ENCODE measurements around the gene TRIM21. TPM values are rescaled to one million over a fixed set of nuclear protein-coding genes. Genes with fewer than 3 reads are reported as not detected.

TRIM21 gene
- total RNA-seq, 1 experiment from 2014 or later = 7.6 TPM

- TF ChIP-seq REST (IDR thresholded peaks at IDR 0.05; ENCODE audit: low read depth) = no peak
- no peak for TF ChIP-seq EZH2phosphoT487 (IDR thresholded peaks at IDR 0.05; ENCODE audit: borderline replicate concordance)
- TF ChIP-seq EGR1 (IDR thresholded peaks at IDR 0.05; ENCODE audit: low read depth) = no peak
- no peak for TF ChIP-seq FOSL1 (IDR thresholded peaks at IDR 0.05; ENCODE audit: low read depth)
- TF ChIP-seq RAD21 (IDR thresholded peaks at IDR 0.05; ENCODE audit: low read depth) = no peak
- TF ChIP-seq ZNF274 (IDR thresholded peaks at IDR 0.05; ENCODE audit: low read depth, low read length) = no peak
- TF ChIP-seq ZFX (IDR thresholded peaks at IDR 0.05) = no peak
Measured at GRCh38 chr11:4388221-4388620, 5.3 kb downstream of the TRIM21 start (continued).

- no TSS peak for BruUV-seq (replicated peaks)
- H2AFZ ChIP-seq (ENCODE audit: low read depth, low read length, poor library complexity, severe bottlenecking) = no peak overlapping the region
- H3K9me3 ChIP-seq (ENCODE audit: control insufficient read depth in 1 of 2, insufficient read depth in 1 of 2, low read depth in 1 of 2, low read length in 2 of 2) = no peaks in the 10 kb centered on the region
- no peaks in the 10 kb centered on the region for H3K27me3 ChIP-seq (ENCODE audit: insufficient read depth, low read length)
- no peaks in the 10 kb centered on the region for H3K9me2 ChIP-seq (ENCODE audit: insufficient read depth)
- no peak overlapping the region for H3K27ac ChIP-seq (ENCODE audit: low read depth, low read length)
- no peak overlapping the region for H3K4me3 ChIP-seq (replicated peaks in 1 of 2; ENCODE audit: low read depth in 1 of 2, low read length in 2 of 2)
- intact Hi-C loops (cut with micrococcal nuclease) = no loop called here
- ChIA-PET RAD21 (ENCODE audit: low non-redundant PET in 1 of 2, low total read pairs in 2 of 2, uncharacterized antibody in 2 of 2, unreplicated experiment in 2 of 2) (no interaction called here), POLR2A (no interaction called here), CTCF (no interaction called here)
- no peak overlapping the region for H3K4me2 ChIP-seq (ENCODE audit: low read length)
- DNase-seq (ENCODE audit: low read depth, low spot score) (no peak), ATAC-seq (no peak)
- peaks cover 0 to 3% of the 10 kb centered on the region in 2 experiments; a peak in 1 of 4 replicates for H3K36me3 ChIP-seq (ENCODE audit: control insufficient read depth in 1 of 2, insufficient read depth in 2 of 2, low read length in 2 of 2)
- no peaks in the 10 kb centered on the region for H4K20me1 ChIP-seq (ENCODE audit: insufficient read depth)
- no peak overlapping the region for H3K9ac ChIP-seq (ENCODE audit: low read length)
- no peaks in the 10 kb centered on the region for H3K79me2 ChIP-seq (ENCODE audit: insufficient read depth, low read length)
- TF ChIP-seq POLR2A (IDR thresholded peaks at IDR 0.05; ENCODE audit: borderline replicate concordance, extremely low read depth, insufficient read depth, insufficient read length) = no peak
- no peak for TF ChIP-seq EGR1 (IDR thresholded peaks at IDR 0.05; ENCODE audit: low read depth)
- no peak for TF ChIP-seq ELF1 (IDR thresholded peaks at IDR 0.05; ENCODE audit: borderline replicate concordance, low read depth)
- no peak for TF ChIP-seq SIN3A (IDR thresholded peaks at IDR 0.05; ENCODE audit: low read depth)
- no peak for TF ChIP-seq CEBPB (IDR thresholded peaks at IDR 0.05; ENCODE audit: low read depth)
- no peak for TF ChIP-seq YY1 (IDR thresholded peaks at IDR 0.05; ENCODE audit: extremely low read depth, insufficient replicate concordance, low read depth, low read length)
- TF ChIP-seq FOSL1 (IDR thresholded peaks at IDR 0.05; ENCODE audit: low read depth) = no peak
- H3K4me1 ChIP-seq (ENCODE audit: control insufficient read depth in 1 of 2, insufficient read depth in 2 of 2, low read length in 2 of 2) = no peaks in the 10 kb centered on the region
Measured at GRCh38 chr11:4385978-4386740, 7.3 kb downstream of the TRIM21 start.
